H1 (cell line): ENCODE results near the gene BLMH. TPM values are rescaled to one million over a fixed set of nuclear protein-coding genes. Genes with fewer than 3 reads are reported as not detected.

Experiments
- CHD1 ChIP-seq: IDR thresholded peaks from 2 replicates; pipeline ENCODE4 v1.6.1; 2012; ENCODE audit warnings: low read depth, low read length, improper control_type of control experiment
- CHD7 ChIP-seq: fragments of 300-600 bp; sonication (generic); IDR thresholded peaks from 2 replicates; pipeline ENCODE4 v1.7.1; 2012; ENCODE audit warnings: low read length, moderate library complexity, mild to moderate bottlenecking, inconsistent platforms; ENCODE audit not compliant: insufficient replicate concordance
- EZH2 ChIP-seq: fragments of 200-600 bp; sonication (generic); IDR thresholded peaks from 2 replicates; pipeline ENCODE4 v1.7.1; 2012; ENCODE audit warnings: low read depth, mild to moderate bottlenecking, moderate library complexity, low read length, inconsistent platforms; ENCODE audit not compliant: severe bottlenecking
- FOSL1 ChIP-seq: IDR thresholded peaks from 2 replicates; pipeline ENCODE4 v1.6.1; 2011; ENCODE audit warnings: mild to moderate bottlenecking, low read depth, low read length, moderate library complexity; ENCODE audit not compliant: insufficient read depth
- GABPA ChIP-seq: IDR thresholded peaks from 2 replicates; pipeline ENCODE4 v1.6.1; 2011; ENCODE audit warnings: mild to moderate bottlenecking, low read length, moderate library complexity, borderline replicate concordance; ENCODE audit not compliant: insufficient read depth
- HDAC2 ChIP-seq, 2 experiments: fragments of 300-600 bp in 1 of 2; sonication (generic) in 1 of 2; IDR thresholded peaks; 2 replicates each; pipeline ENCODE4 v1.6.1; 2011 to 2012; ENCODE audit warnings: low read depth in 2 of 2, low read length in 2 of 2, mild to moderate bottlenecking in 2 of 2, moderate library complexity in 2 of 2, borderline replicate concordance in 1 of 2, inconsistent platforms in 1 of 2
- NANOG ChIP-seq: IDR thresholded peaks from 2 replicates; pipeline ENCODE4 v1.6.1; 2011; ENCODE audit warnings: low read length, low read depth, mild to moderate bottlenecking, inconsistent platforms; ENCODE audit not compliant: insufficient read depth, poor library complexity, severe bottlenecking
- POLR2AphosphoS5 ChIP-seq: IDR thresholded peaks from 2 replicates; pipeline ENCODE4 v1.6.1; 2011; ENCODE audit warnings: low read depth, low read length
- POU5F1 ChIP-seq: IDR thresholded peaks from 2 replicates; pipeline ENCODE4 v1.6.1; 2011; ENCODE audit warnings: low read depth, mild to moderate bottlenecking, low read length, moderate library complexity
- RBBP5 ChIP-seq: IDR thresholded peaks from 2 replicates; pipeline ENCODE4 v1.7.1; 2012; ENCODE audit warnings: low read depth, mild to moderate bottlenecking, inconsistent platforms, low read length, moderate library complexity, borderline replicate concordance
- SUZ12 ChIP-seq: fragments of 200-600 bp; sonication (generic); IDR thresholded peaks from 2 replicates; pipeline ENCODE4 v1.6.1; 2012; ENCODE audit warnings: mild to moderate bottlenecking, inconsistent platforms, low read length, moderate library complexity, mixed read lengths
- polyA plus RNA-seq, 7 experiments: library from polyadenylated mRNA; depleted of rRNA in 3 of 7; stranded (reverse) in 5 of 7; unstranded in 2 of 7; fragments of >200 nt in 5 of 7; fragments of 200-250 nt in 2 of 7; gene quantifications; 1 replicate in 5 of 7; 2 replicates in 1 of 7; 4 replicates in 1 of 7; pipeline versions ENCODE4 v1.2.1 to v1.2.3, GENCODE V29; 2011 to 2013; ENCODE audit warnings: missing spikeins in 2 of 7, mixed read lengths in 2 of 7
- total RNA-seq: library from RNA; stranded (reverse); fragmentation: NEBNext Ultra II Directional; extraction: Animal tissue kit (Norgen Biotek cat#: 25700); gene quantifications from 2 replicates; pipeline ENCODE4 v1.2.1, GENCODE V29; 2021

BLMH gene
- total and polyA plus RNA-seq, 2 of the 8 experiments (the other 6 are each of a cell fraction or from before 2014, with no cell fraction given) = 18.2 to 74.3 TPM

GRCh38 chr17:30208214-30208613 lies 83.5 kb downstream of the BLMH start (continued):
- no peak for TF ChIP-seq CHD7
- no peak for TF ChIP-seq POU5F1
- TF ChIP-seq NANOG = no peak
- no peak for TF ChIP-seq EZH2
- TF ChIP-seq SUZ12 = no peak
- TF ChIP-seq RBBP5 = no peak
- no peak for TF ChIP-seq GABPA
- TF ChIP-seq HDAC2 (IDR thresholded peaks at IDR 0.05; ENCODE audit: borderline replicate concordance in 1 of 2, low read depth in 2 of 2, low read length in 2 of 2) = no peak
- TF ChIP-seq POLR2AphosphoS5 = no peak
- TF ChIP-seq FOSL1 = no peak
- no peak for TF ChIP-seq CHD1
